Karpas-422 (cell line): Measurements from ENCODE around the gene PDXK. TPM values are rescaled to one million over a fixed set of nuclear protein-coding genes. Genes with fewer than 3 reads are reported as not detected.
A peak's percentile ranks its signal among the peaks of the same experiment; 100 is the strongest.

Experiments used
- DNase-seq: peaks from one replicate; pipeline ENCODE4 v3.0.0-alpha.2; 2015
- H2AFZ ChIP-seq: fragments of 200-600 bp; sonication (generic); 2 replicates; pipeline ENCODE4 v1.6.1; 2014; ENCODE audit warnings: antibody characterized with exemption, low read length, mixed read lengths
- H3K27ac ChIP-seq: fragments of 200-600 bp; sonication (generic); 2 replicates; pipeline ENCODE4 v1.5.1; 2014; ENCODE audit warnings: mild to moderate bottlenecking, low read length, moderate library complexity
- H3K27me3 ChIP-seq: fragments of 200-600 bp; sonication (generic); 2 replicates; pipeline ENCODE4 v1.6.1; 2014; ENCODE audit warnings: low read length, mixed read lengths
- H3K36me3 ChIP-seq: fragments of 200-600 bp; sonication (generic); 2 replicates; pipeline ENCODE4 v1.6.1; 2014; ENCODE audit warnings: low read length, mixed read lengths; ENCODE audit not compliant: insufficient read depth
- H3K4me1 ChIP-seq: fragments of 200-600 bp; sonication (generic); 2 replicates; pipeline ENCODE4 v1.6.1; 2014; ENCODE audit warnings: mild to moderate bottlenecking, low read length, mixed read lengths
- H3K4me2 ChIP-seq: fragments of 200-600 bp; sonication (generic); 2 replicates; pipeline ENCODE4 v1.6.1; 2014; ENCODE audit warnings: low read length, low read depth, mild to moderate bottlenecking; ENCODE audit not compliant: poor library complexity, severe bottlenecking
- H3K4me3 ChIP-seq: fragments of 200-600 bp; sonication (generic); 2 replicates; pipeline ENCODE4 v1.5.1; 2014; ENCODE audit warnings: mild to moderate bottlenecking, antibody characterized with exemption, low read length, mixed read lengths
- H3K79me2 ChIP-seq: fragments of 200-600 bp; sonication (generic); 2 replicates; pipeline ENCODE4 v1.6.1; 2014; ENCODE audit warnings: mild to moderate bottlenecking, low read length, mixed read lengths
- H3K9ac ChIP-seq: fragments of 200-600 bp; sonication (generic); 2 replicates; pipeline ENCODE4 v1.6.0; 2014; ENCODE audit warnings: low read length
- H3K9me2 ChIP-seq: fragments of 200-600 bp; sonication (generic), shearing (Covaris generic); replicated peaks from 2 replicates; pipeline ENCODE4 v1.6.0; 2014; ENCODE audit warnings: mild to moderate bottlenecking, low read length, moderate library complexity; ENCODE audit not compliant: insufficient read depth
- H3K9me3 ChIP-seq: fragments of 300-700, 200-600 bp; sonication (generic); 2 replicates; pipeline ENCODE4 v1.6.1; 2014; ENCODE audit warnings: low read length, mixed read lengths
- H4K20me1 ChIP-seq: fragments of 200-600 bp; sonication (generic); 2 replicates; pipeline ENCODE4 v1.6.1; 2014; ENCODE audit warnings: mild to moderate bottlenecking, antibody characterized with exemption, low read length, low read depth; ENCODE audit not compliant: insufficient read depth
- total RNA-seq: library from RNA; depleted of rRNA; stranded (reverse); fragments of >200 nt; shearing (Covaris generic); gene quantifications from 2 replicates; pipeline ENCODE4 v1.2.3, GENCODE V29; 2014; ENCODE audit warnings: low replicate concordance

Gene PDXK
- total RNA-seq, 1 experiment from 2014 or later: 44.7 TPM

- no peak overlapping the region for H3K4me2 ChIP-seq
- no peak overlapping the region for H3K9ac ChIP-seq
- H3K9me2 ChIP-seq: no peaks in the 10 kb centered on the region
- H4K20me1 ChIP-seq: peaks cover 12% of the 10 kb centered on the region; the same call in 1 of the 2 replicates
- no peak overlapping the region for H3K27ac ChIP-seq
- DNase-seq: no peak
- H3K27me3 ChIP-seq: no peaks in the 10 kb centered on the region
- H2AFZ ChIP-seq: no peak overlapping the region
- H3K9me3 ChIP-seq: no peaks in the 10 kb centered on the region
- H3K4me1 ChIP-seq: peaks cover 21% of the 10 kb centered on the region
- peaks cover 8% of the 10 kb centered on the region for H3K36me3 ChIP-seq
- peaks cover 14% of the 10 kb centered on the region for H3K79me2 ChIP-seq
- H3K4me3 ChIP-seq: no peak overlapping the region
These were observed 59.8 kb downstream of the PDXK start for GRCh38 chr21:43778469-43779335.

DNA sequence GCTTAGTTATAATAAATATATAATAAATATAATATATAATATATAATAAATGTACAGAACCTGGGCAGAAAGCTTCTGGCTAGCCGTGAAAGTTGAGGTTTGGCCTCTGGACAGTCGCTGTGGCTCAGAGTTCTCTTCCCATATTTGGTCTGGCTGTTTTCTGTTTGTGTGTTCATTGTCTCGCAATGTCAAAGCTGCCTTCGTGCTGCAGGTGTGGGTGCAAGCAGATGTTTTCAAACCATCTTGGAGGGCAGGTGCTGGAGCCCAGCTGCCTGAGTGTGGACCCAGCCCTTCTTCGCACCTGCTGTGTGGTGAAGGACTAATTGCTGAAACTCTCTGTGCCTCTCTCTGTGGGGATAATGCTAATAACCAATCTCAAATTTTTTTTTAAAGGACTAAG, 60.7 kb downstream of the PDXK start:
- H3K27ac ChIP-seq: no peak overlapping the region
- H3K9ac ChIP-seq: no peak overlapping the region
- H3K4me1 ChIP-seq: peaks cover 18% of the 10 kb centered on the region
- no peaks in the 10 kb centered on the region for H3K9me3 ChIP-seq
- no peak for DNase-seq
- no peaks in the 10 kb centered on the region for H3K9me2 ChIP-seq
- no peaks in the 10 kb centered on the region for H3K27me3 ChIP-seq
- no peak overlapping the region for H3K4me2 ChIP-seq
- peaks cover 6% of the 10 kb centered on the region; the same call in 1 of the 2 replicates for H4K20me1 ChIP-seq
- H3K36me3 ChIP-seq: 0 out of 2 replicates have a peak, but pooled peaks cover under 1% of the 10 kb centered on the region
- H3K4me3 ChIP-seq: no peak overlapping the region
- peaks cover 11% of the 10 kb centered on the region for H3K79me2 ChIP-seq
- H2AFZ ChIP-seq: no peak overlapping the region

- Histone ChIP-seq H3K9ac (no peak overlapping the region), H3K9me2 (no peaks in the 10 kb centered on the region), H2AFZ (no peak overlapping the region), H3K36me3 (no peaks in the 10 kb centered on the region), H3K4me3 (no peak overlapping the region), H3K4me2 (no peak overlapping the region), H3K4me1 (peaks cover 5% of the 10 kb centered on the region), H3K27ac (no peak overlapping the region), H3K9me3 (no peaks in the 10 kb centered on the region), H3K79me2 (no peaks in the 10 kb centered on the region), H4K20me1 (no peaks in the 10 kb centered on the region), H3K27me3 (no peaks in the 10 kb centered on the region)
- no peak for DNase-seq
These were observed 62.9 kb downstream of the PDXK start for GRCh38 chr21:43781846-43782245.

GRCh38 chr21:43782431-43783097, 63.6 kb downstream of the PDXK start:
- H3K4me2 ChIP-seq: no peak overlapping the region
- H3K36me3 ChIP-seq: no peaks in the 10 kb centered on the region
- no peaks in the 10 kb centered on the region for H3K9me3 ChIP-seq
- no peaks in the 10 kb centered on the region for H3K79me2 ChIP-seq
- DNase-seq: no peak
- H3K9me2 ChIP-seq: no peaks in the 10 kb centered on the region
- H3K9ac ChIP-seq: no peak overlapping the region
- H3K4me3 ChIP-seq: no peak overlapping the region
- no peaks in the 10 kb centered on the region for H4K20me1 ChIP-seq
- H3K4me1 ChIP-seq: peaks cover 5% of the 10 kb centered on the region
- H3K27ac ChIP-seq: no peak overlapping the region
- no peaks in the 10 kb centered on the region for H3K27me3 ChIP-seq
- no peak overlapping the region for H2AFZ ChIP-seq

GRCh38 chr21:43783098-43783700, 64.3 kb downstream of the PDXK start:
- DNase-seq: no peak
- Histone ChIP-seq H3K36me3 (no peaks in the 10 kb centered on the region), H3K27ac (no peak overlapping the region), H3K4me3 (no peak overlapping the region), H4K20me1 (no peaks in the 10 kb centered on the region), H2AFZ (no peak overlapping the region), H3K9me3 (no peaks in the 10 kb centered on the region), H3K79me2 (no peaks in the 10 kb centered on the region), H3K4me2 (no peak overlapping the region), H3K27me3 (no peaks in the 10 kb centered on the region), H3K9me2 (no peaks in the 10 kb centered on the region), H3K4me1 (peaks cover 5% of the 10 kb centered on the region), H3K9ac (no peak overlapping the region)

- H3K9me2 ChIP-seq: no peaks in the 10 kb centered on the region
- DNase-seq: no peak
- H3K9ac ChIP-seq: no peak overlapping the region
- H3K27me3 ChIP-seq: no peaks in the 10 kb centered on the region
- no peaks in the 10 kb centered on the region for H3K9me3 ChIP-seq
- no peak overlapping the region for H3K4me2 ChIP-seq
- no peak overlapping the region for H3K4me3 ChIP-seq
- H3K79me2 ChIP-seq: peaks cover 8% of the 10 kb centered on the region
- H3K27ac ChIP-seq: no peak overlapping the region
- H3K4me1 ChIP-seq: peaks cover 12% of the 10 kb centered on the region
- no peak overlapping the region for H2AFZ ChIP-seq
- no peaks in the 10 kb centered on the region for H3K36me3 ChIP-seq
- H4K20me1 ChIP-seq: peaks cover 4% of the 10 kb centered on the region
These were observed 66.2 kb downstream of the PDXK start for GRCh38 chr21:43785134-43785533.

GRCh38 chr21:43786300-43786806, 67.4 kb downstream of the PDXK start:
- Histone ChIP-seq H3K36me3 (peaks cover 6% of the 10 kb centered on the region; the same call in 1 of the 2 replicates), H3K9ac (no peak overlapping the region), H3K9me2 (no peaks in the 10 kb centered on the region), H3K4me2 (no peak overlapping the region), H2AFZ (no peak overlapping the region), H3K27ac (no peak overlapping the region), H3K79me2 (peaks cover 20% of the 10 kb centered on the region), H4K20me1 (peaks cover 4% of the 10 kb centered on the region), H3K4me3 (no peak overlapping the region), H3K4me1 (peaks cover 17% of the 10 kb centered on the region), H3K9me3 (no peaks in the 10 kb centered on the region), H3K27me3 (no peaks in the 10 kb centered on the region)
- DNase-seq: peak; percentile 40
